Measurements from ENCODE around the gene ILK.

- TF ChIP-seq POLR2A (IDR thresholded peaks at IDR 0.05), result no peak
- TF ChIP-seq, protein P1, sequence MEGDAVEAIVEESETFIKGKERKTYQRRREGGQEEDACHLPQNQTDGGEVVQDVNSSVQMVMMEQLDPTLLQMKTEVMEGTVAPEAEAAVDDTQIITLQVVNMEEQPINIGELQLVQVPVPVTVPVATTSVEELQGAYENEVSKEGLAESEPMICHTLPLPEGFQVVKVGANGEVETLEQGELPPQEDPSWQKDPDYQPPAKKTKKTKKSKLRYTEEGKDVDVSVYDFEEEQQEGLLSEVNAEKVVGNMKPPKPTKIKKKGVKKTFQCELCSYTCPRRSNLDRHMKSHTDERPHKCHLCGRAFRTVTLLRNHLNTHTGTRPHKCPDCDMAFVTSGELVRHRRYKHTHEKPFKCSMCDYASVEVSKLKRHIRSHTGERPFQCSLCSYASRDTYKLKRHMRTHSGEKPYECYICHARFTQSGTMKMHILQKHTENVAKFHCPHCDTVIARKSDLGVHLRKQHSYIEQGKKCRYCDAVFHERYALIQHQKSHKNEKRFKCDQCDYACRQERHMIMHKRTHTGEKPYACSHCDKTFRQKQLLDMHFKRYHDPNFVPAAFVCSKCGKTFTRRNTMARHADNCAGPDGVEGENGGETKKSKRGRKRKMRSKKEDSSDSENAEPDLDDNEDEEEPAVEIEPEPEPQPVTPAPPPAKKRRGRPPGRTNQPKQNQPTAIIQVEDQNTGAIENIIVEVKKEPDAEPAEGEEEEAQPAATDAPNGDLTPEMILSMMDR (IDR thresholded peaks at IDR 0.05), result no peak
Measured at GRCh38 chr11:6601041-6601461, 2.5 kb upstream of the ILK start.

Data from testis (tissue), 2 donors.